GM12891 (cell line): ENCODE data around the gene ZNF469.

Experiments
- DNase-seq: peaks from one replicate; pipeline ENCODE4 v3.0.0; 2011; ENCODE audit warnings: low spot score; ENCODE audit not compliant: insufficient read length
- FAIRE-seq: peaks from 2 replicates; lab custom pipeline; 2011; peaks lifted over from hg19 to GRCh38; lab: Jason Lieb, UNC
- PAX5 ChIP-seq: IDR thresholded peaks from 2 replicates; pipeline ENCODE4 v1.6.1; 2011; ENCODE audit warnings: low read length, moderate library complexity, mild to moderate bottlenecking; ENCODE audit not compliant: insufficient read depth, severe bottlenecking
- POLR2A ChIP-seq: IDR thresholded peaks from 2 replicates; pipeline ENCODE4 v1.6.1; 2011; ENCODE audit warnings: low read depth, low read length, control low read depth
- POLR2AphosphoS5 ChIP-seq: IDR thresholded peaks from 2 replicates; pipeline ENCODE4 v1.6.1; 2011; ENCODE audit warnings: low read depth, low read length, control low read depth
- POU2F2 ChIP-seq: IDR thresholded peaks from 2 replicates; pipeline ENCODE4 v1.6.1; 2011; ENCODE audit warnings: low read depth, mild to moderate bottlenecking, control low read depth, low read length, moderate library complexity
- SPI1 ChIP-seq: IDR thresholded peaks from 2 replicates; pipeline ENCODE4 v1.6.1; 2011; ENCODE audit warnings: low read depth, low read length, control low read depth
- TAF1 ChIP-seq: IDR thresholded peaks from 2 replicates; pipeline ENCODE4 v1.6.1; 2011; ENCODE audit warnings: low read depth, low read length, control low read depth

ZNF469 gene

DNA sequence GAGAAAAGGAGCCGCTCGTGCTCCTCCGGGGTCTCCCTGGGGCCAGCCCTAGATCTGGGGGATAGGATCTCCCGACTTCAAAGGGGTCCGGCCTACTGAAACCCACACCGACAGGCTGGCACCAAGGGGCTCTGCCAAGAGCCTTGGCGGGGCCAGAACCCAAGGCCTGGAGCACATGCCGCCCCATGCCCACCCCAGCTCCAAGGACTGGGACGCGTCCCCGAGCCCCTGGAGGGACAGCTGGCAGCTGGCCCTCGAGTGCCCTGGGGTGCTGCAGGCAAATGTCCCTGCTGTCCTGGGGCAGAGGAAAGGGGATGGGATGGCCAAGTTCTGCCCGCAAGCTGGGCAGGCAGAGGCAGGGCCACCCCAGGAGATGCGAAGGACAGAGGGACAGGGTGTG, 38.5 kb downstream of the ZNF469 start:
- FAIRE-seq = no peak
- DNase-seq = no peak
- TF ChIP-seq TAF1 (no peak), POLR2A (no peak), POLR2AphosphoS5 (no peak), SPI1 (no peak), POU2F2 (no peak), PAX5 (no peak)

DNA sequence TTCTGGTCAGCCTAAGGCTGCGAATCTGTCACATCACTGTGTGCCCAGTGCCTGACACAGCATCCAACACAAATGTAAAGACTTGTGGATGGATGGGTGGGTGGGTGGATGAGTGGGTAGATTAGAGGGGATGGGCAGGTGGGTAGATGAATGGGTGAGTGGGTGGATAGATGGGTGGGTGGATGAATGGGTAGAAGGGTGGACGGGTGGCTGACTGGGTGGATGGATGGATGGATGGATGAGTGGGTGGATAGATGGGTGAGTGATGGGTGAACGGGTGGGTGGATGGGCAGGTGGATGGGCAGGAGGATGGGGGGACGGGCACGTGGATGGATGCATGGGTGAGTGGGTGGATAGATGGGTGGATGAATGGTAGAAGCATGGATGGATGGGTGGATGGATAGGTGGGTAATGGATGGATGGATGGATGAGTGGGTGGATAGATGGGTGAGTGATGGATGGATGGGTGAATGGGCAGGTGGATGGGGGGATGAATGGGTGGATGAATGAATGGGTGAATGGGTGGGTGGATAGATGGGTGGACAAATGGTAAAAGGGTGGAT, 39.2 kb downstream of the ZNF469 start:
- no peak for DNase-seq
- FAIRE-seq = no peak
- TF ChIP-seq POU2F2 (no peak), TAF1 (no peak), POLR2A (no peak), SPI1 (no peak), PAX5 (no peak), POLR2AphosphoS5 (no peak)

DNA sequence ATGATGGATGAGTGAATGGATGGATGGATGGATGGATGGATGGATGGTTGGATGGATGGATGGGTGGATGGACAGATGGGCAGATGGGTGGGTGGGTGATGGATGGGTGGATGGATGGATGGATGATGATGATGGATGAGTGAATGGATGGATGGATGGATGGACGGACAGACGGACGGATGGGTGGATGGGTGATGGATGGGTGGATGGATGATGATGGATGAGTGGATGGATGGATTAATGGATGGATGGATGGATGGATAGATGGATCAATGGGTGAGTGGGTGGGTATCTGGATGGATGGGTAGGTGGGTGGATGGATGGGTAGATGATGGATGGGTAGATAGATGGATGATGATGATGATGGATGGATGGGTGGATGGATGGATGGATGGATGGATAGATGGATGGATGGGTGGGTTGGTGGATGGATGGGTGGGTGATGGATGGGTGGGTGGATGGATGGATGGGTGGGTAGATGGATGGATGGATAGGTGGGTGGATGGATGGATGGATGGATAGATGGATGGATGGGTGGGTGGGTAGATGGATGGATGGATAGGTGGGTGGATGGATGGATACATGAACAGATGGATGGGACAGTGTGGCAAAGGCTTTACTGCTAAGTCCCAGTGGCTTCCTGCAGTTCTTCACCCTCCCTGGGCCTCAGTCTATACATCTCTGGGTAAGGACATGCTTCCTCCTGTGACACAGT, 40.1 kb downstream of the ZNF469 start:
- FAIRE-seq (no peak), DNase-seq (no peak)
- no peak for TF ChIP-seq SPI1
- no peak for TF ChIP-seq TAF1
- TF ChIP-seq PAX5 = no peak
- no peak for TF ChIP-seq POLR2A
- TF ChIP-seq POU2F2 = no peak
- no peak for TF ChIP-seq POLR2AphosphoS5

DNA sequence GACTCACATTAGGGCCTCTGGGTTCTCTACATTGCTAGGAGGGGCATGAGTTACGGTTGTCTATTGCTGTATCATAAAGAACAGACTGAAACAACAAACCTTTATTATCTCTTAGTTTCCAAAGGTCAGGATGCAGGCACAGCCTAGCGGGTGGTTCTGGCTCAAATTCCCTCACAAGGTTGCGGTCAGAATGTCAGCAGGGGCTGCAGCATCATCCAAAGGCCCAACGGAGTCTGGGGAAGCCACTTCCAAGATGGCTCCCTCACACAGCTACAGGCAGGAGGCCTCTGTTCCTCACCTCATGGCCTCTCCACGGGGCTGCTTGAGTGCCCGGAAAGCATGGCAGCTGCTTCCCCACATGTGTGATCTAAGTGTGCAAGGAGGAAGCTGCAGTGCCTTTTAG, 40.7 kb downstream of the ZNF469 start:
- FAIRE-seq = no peak
- no peak for TF ChIP-seq POU2F2
- no peak for TF ChIP-seq PAX5
- no peak for TF ChIP-seq POLR2AphosphoS5
- no peak for TF ChIP-seq POLR2A
- no peak for TF ChIP-seq SPI1
- no peak for TF ChIP-seq TAF1
- DNase-seq = no peak

DNA sequence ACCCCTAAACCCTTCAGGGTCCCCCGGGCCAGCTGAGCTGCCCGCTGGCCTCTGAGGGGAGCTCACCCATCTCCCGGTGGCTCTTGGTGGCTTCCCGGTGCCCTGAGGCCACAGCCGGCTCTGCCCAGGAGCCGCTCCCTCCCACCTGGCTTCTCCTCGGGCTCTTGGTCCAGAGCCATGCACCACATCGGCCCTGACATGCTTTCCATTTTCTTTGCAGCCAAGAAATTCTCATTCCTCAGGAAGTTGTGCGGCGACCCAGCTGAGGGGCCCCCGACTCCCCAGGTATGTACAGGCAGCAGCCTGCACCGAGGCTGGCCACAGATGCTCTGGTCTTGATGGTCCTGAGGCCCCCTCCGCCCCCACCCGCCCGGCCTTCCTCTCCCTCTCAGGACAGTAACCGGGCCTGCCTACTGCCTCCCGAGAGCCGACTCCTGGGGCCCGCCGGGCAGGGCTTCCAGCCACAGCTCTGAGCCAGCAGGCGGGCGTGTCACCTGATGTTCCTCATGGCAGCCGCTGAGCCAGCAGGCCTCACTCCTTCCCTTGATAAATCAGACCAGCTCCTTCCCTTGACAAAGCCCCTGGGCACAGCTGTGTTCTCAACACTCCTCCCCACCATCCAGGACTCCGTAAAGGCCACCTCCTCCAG, 42.0 kb downstream of the ZNF469 start:
- FAIRE-seq (no peak), DNase-seq (no peak)

DNA sequence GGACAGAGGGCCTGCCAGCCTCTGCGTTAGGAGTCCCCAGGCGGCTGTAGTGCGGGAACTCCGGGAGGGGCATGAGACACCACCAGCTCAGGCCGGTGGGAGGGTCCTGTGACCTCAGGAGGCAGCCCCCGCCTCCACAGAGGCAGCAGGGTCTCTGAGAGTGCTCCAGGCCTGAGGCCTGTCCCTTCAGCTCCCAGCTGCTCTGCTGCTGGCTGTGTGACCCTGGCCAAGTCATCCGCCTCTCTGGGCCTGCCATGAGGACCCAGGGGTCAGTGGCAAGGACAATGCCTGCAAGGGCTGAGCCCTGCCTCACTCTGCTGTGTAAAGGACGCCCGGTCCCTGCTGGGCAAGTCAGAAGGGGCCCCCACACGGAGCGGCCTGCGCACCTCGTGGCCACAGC, 43.3 kb downstream of the ZNF469 start:
- no peak for FAIRE-seq
- no peak for DNase-seq
- TF ChIP-seq POLR2A = no peak
- TF ChIP-seq PAX5 = no peak
- no peak for TF ChIP-seq POLR2AphosphoS5
- no peak for TF ChIP-seq TAF1
- TF ChIP-seq POU2F2 = no peak
- TF ChIP-seq SPI1 = no peak

More for the DNA sequence above, 42.0 kb downstream of the ZNF469 start:
- TF ChIP-seq POLR2A = no peak
- no peak for TF ChIP-seq PAX5
- TF ChIP-seq TAF1 = no peak
- no peak for TF ChIP-seq POU2F2
- TF ChIP-seq SPI1 = no peak
- no peak for TF ChIP-seq POLR2AphosphoS5

DNA sequence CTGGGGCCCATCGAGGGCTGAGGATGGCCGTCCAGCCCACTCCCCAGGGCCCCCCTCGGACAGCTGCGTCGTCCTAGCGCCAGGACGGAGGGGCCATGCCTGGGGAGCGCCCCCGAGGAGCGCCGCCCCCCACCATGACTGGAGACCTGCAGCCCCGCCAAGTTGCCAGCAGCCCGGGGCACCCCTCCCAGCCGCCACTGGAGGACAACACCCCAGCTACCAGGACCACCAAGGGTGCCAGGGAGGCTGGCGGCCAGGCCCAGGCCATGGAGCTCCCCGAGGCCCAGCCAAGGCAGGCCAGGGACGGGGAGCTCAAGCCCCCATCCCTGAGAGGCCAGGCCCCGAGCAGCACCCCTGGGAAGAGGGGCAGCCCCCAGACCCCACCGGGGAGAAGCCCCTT, 44.6 kb downstream of the ZNF469 start:
- FAIRE-seq = no peak
- no peak for TF ChIP-seq POLR2AphosphoS5
- no peak for TF ChIP-seq POU2F2
- TF ChIP-seq TAF1 = no peak
- no peak for TF ChIP-seq POLR2A
- no peak for TF ChIP-seq PAX5
- no peak for TF ChIP-seq SPI1
- DNase-seq = no peak

DNA sequence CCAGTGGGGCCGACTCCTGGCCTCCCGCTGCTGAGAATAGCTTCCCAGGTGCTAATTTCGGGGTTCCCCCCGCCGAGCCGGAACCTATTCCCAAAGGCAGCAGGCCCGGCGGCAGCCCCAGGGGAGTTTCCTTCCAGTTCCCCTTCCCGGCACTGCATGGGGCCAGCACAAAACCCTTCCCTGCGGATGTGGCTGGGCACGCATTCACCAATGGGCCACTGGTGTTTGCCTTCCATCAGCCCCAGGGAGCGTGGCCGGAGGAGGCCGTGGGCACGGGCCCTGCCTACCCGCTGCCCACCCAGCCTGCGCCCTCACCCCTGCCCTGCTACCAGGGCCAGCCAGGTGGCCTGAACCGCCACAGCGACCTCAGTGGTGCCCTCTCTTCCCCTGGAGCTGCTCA, 45.4 kb downstream of the ZNF469 start:
- TF ChIP-seq POU2F2 (no peak), SPI1 (no peak), POLR2AphosphoS5 (no peak), POLR2A (no peak), PAX5 (no peak), TAF1 (no peak)
- DNase-seq (no peak), FAIRE-seq (no peak)

DNA sequence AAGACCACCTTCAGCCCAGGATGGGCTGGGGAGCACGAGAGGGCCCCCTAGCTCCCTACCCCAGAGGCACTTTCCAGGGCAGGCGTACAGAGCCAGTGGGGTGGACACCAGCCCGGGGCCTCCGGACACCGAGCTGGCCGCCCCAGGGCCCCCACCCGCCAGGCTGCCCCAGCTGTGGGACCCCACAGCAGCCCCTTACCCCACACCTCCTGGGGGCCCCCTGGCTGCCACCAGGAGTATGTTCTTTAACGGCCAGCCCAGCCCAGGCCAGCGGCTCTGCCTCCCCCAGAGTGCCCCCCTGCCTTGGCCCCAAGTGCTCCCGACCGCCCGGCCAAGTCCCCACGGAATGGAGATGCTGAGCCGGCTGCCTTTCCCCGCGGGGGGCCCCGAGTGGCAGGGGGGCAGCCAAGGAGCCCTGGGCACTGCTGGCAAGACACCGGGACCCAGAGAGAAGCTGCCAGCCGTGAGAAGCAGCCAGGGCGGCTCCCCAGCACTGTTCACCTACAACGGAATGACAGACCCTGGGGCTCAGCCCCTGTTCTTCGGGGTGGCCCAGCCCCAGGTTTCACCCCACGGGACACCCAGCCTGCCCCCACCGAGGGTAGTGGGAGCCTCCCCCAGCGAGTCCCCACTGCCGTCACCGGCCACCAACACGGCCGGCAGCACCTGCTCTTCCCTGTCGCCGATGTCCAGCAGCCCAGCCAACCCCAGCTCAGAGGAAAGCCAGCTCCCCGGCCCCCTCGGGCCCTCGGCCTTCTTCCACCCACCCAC, 46.0 kb downstream of the ZNF469 start:
- TF ChIP-seq POLR2A (no peak), POU2F2 (no peak), SPI1 (no peak), POLR2AphosphoS5 (no peak)
- DNase-seq = no peak
- no peak for FAIRE-seq
